HG02970 (cell line): Measurements from ENCODE around the gene SPSB2.
"Not testable (repeated sequence)": the region's sequence is repeated elsewhere in the genome, so short reads cannot be mapped to it uniquely, and the experiment has no call there.

Source experiments
- ATAC-seq: cut with Tn5 transposase; IDR thresholded peaks from one replicate; pipeline ENCODE4 v1.9.1; 2021; ENCODE audit warnings: mild to moderate bottlenecking, moderate library complexity, moderate number of reproducible peaks; ENCODE audit not compliant: unreplicated experiment, low FRiP score

The SPSB2 gene, protein sequence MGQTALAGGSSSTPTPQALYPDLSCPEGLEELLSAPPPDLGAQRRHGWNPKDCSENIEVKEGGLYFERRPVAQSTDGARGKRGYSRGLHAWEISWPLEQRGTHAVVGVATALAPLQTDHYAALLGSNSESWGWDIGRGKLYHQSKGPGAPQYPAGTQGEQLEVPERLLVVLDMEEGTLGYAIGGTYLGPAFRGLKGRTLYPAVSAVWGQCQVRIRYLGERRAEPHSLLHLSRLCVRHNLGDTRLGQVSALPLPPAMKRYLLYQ

DNA sequence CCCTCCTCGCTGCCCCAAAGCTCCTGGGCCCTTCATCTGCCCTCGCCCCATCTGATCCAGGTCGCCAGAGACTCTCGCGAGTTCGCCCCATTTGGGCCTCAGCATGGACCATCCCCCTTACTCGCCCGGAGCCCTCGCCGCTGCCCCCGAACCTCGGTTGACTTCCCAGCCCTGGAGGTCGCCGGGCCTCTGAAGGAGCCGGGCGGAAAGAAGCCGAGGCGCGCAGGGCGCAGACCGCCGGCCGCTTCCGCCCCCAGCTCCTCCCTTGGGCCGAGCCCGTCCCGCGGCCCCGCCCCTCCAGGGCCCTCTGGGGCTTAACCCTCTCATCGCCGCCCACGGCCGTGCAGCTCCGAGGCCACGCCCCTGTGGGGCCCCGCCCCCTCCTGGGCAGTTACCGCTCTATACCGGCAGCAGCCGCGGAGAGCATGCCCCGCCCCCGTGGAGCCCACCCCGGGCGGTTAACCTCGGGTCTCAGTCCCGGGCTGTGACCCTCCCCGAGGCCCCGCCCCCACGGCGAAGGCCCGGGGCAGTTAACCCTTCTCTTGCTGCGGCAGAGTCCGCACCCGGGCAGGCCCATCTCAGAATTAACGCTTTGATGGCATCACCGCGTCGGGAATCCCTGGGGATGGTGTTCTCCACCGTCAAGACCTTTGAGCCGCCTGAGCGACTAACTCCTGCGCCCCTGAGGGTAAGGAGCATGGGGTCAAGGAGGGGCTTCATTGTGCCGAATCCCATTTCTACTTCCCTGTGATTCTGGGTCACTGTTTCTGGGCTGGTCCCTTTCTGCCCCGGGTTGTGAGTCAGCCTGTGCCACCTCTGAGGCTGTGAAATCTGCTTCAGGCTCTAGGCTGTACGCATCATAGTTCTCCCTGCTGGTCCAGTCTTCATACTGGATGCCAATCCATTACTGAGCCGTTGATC, at the start of gene SPSB2:
TSS of gene SPSB2 (minus strand) at position 210 of the 921 bp plus-strand sequence. CDS start 402 bp downstream, outside the sequence.
- peak; percentile 65 for ATAC-seq

DNA sequence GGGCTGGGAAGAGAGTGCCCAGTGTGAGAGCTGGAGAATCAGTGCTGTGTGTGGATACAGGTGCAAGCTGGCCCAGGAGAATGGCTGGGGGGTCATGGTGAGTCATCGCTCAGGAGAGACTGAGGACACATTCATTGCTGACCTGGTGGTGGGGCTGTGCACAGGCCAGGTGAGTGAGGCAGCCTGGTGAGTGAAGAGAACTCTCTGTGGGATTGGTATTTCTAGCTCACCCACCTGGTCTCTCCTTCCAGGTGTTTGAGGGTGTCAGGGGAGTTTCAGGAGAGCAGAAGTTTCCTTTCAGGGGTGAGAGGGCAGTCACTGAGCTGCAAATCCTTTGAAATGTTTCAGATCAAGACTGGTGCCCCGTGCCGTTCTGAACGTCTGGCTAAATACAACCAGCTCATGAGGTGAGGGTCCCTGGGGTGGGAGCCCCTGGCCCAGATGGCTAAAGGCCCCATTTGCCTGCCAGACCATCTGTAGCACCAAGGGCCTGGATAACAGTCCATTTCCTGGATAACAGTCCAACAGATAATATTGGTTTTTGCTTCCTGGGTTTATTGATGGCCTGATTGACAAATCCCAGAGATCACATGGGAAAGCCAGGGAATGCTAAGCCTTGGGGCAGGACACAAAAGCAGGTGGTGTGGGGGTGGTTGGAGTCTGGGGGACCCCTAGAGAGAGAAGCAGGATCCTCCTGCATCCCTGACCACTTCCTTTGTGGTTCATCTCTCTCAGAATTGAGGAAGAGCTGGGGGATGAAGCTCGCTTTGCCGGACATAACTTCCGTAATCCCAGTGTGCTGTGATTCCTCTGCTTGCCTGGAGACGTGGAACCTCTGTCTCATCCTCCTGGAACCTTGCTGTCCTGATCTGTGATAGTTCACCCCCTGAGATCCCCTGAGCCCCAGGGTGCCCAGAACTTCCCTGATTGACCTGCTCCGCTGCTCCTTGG, 49.2 kb upstream of the SPSB2 start:
- no peak for ATAC-seq

DNA sequence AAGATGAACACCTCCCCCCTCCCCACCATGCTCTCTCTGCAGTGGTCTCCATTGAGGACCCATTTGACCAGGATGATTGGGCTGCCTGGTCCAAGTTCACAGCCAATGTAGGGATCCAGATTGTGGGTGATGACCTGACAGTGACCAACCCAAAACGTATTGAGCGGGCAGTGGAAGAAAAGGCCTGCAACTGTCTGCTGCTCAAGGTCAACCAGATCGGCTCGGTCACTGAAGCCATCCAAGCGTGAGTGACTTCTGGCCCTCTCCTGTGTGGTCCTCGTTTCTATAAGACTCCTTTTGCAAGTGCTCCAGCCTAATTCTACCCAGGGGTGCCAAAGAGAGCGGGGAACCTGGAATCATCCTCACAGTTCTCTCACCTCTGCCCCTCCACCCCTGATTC, 48.4 kb upstream of the SPSB2 start:
- ATAC-seq: no peak

DNA sequence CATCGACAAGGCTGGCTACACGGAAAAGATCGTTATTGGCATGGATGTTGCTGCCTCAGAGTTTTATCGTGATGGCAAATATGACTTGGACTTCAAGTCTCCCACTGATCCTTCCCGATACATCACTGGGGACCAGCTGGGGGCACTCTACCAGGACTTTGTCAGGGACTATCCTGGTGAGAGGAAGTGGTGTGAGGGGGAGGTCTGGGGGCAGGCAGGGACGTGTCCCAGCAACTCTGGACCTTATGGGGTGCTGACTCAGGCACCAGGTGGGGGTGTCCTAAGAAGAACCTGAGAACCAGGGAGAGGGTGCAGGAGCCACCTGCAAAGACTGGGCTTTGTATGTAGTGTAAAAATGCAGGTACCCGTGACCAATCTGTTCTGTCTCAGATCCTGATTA, 46.5 kb upstream of the SPSB2 start:
- no peak for ATAC-seq

DNA sequence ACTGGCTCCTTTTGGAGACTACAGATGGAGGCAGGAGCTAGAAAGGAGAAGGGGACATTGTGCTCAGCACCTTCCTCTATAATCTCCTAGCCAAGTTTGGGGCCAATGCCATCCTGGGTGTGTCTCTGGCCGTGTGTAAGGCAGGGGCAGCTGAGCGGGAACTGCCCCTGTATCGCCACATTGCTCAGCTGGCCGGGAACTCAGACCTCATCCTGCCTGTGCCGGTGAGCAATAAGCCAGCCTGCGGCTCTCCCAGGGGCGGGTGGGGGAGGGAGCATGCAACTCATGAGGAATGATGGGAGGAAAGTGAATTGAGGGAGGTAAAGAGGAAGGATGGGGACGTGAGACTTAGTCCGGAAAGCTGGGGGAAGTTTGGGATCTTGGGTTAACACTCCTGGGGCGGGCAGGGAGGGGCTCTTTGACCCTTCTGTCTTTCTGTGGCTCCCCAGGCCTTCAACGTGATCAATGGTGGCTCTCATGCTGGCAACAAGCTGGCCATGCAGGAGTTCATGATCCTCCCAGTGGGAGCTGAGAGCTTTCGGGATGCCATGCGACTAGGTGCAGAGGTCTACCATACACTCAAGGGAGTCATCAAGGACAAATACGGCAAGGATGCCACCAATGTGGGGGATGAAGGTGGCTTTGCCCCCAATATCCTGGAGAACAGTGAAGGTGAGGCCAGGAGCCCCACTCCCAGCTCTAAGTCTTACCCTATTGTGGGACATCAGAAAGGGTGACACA, 44.6 kb upstream of the SPSB2 start:
- ATAC-seq: no peak

DNA sequence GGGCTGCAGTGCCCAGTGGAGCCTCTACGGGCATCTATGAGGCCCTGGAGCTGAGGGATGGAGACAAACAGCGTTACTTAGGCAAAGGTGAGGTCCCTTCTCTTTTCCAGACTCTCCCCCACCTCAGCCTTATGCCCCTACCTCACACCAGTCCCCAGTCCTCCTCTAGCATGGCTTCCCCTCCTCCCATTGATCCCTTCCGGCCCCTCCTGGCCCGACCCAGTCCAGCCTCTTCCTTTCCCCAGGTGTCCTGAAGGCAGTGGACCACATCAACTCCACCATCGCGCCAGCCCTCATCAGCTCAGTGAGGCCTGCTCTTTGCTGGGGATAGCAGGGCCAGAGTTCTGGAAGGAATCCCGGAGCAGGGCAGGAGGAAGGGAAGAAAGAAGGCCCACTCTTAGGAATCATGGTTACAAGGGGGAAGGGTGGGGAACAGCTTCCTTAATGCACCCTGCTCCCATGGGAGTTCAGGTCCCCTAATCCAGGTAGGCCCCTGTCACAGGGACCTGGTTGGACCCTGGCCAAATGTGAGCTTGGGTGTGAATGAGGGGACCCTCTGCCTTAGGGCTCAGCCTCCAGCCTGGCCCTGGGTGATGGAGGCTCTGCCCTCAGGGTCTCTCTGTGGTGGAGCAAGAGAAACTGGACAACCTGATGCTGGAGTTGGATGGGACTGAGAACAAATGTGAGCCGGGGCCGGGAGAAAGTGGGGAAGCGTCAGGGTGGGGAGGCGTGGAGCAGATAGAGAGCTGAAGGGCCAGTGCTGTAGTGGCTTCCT, 43.5 kb upstream of the SPSB2 start:
- ATAC-seq: no peak

DNA sequence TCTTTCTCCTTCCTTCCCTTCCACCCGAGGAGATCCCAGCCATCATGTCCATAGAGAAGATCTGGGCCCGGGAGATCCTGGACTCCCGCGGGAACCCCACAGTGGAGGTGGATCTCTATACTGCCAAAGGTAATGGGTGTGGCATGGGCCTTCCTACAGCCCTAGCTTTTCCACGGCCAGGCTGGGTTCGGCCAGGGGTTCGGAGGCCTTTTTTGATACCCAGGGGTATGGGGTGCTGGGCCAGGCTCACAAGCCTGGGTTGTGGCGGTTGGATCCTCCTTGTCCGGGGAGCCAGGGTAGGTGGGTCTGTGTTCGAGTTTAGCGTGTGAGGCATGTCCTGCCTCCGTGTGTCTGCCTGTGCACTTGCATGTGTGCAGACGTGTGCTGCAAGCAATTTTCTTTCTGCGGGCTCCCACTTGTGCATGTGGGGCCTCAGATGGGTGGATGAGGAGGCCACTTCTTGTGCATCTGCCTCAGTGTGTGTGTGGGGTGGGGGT, 42.7 kb upstream of the SPSB2 start:
- ATAC-seq: no peak

DNA sequence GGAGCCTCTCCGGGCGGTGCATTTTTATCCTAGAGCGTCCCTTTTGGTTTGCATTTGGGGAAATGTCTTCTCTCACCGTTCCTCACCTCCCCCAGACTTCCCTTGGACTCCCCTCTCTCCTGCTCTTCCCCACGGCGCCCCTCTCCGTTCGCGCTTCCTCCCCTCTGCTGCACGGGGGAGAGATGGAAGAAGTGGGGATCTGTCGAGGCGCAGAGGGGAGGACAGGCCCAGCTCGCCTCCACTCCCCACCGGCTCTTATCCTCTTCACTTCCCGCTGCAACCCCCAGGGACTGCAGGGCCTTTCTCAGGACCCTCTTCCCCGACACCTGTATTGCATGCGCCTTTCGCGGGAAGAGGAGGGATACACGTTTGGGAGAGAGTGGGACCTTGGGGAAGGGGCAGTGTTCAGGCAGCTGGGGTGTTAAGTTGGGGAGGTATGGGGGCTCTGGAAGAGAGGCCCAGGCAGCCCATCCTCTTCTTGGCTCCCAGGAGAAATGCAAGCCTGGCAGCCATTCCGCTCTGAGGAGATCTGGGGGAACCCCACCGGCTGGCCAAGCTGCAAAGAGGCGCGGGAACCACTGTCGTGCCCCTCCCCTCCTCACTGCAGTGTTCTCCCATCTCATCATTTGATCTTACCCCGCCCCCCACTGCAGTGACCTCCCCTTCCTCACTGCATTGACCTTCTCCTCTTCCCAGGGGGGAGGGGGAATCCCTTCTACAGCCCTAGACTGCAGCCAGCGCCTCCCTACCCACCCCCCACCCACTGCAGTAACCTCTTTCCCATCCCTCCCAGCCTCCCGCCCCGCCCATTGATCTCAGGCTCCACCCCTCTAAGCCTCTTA, 42.1 kb upstream of the SPSB2 start:
- ATAC-seq: no peak

DNA sequence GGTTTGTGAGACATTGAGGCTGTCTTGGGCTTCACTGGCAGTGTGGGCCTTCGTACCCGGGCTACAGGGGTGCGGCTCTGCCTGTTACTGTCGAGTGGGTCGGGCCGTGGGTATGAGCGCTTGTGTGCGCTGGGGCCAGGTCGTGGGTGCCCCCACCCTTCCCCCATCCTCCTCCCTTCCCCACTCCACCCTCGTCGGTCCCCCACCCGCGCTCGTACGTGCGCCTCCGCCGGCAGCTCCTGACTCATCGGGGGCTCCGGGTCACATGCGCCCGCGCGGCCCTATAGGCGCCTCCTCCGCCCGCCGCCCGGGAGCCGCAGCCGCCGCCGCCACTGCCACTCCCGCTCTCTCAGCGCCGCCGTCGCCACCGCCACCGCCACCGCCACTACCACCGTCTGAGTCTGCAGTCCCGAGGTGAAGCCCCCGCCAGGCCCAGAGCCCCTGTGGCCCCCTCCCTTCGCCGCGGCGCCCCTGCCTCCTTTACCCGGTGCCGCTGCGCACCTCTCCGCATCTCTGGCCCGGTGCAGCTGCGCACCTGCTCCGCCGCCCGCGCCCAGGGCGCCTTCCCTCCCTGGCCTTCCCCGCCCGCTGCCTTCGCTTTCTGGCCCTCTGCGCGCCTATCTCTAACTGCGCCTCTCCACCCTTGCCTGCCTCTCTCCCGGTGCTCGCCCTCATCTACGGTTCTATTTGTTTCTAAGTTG, 41.3 kb upstream of the SPSB2 start, which contains the start of gene ENO2:
TSS of gene ENO2 (plus strand) at position 335 of the 701 bp plus-strand sequence. CDS start 1,253 bp downstream, outside the sequence.
- no peak for ATAC-seq

DNA sequence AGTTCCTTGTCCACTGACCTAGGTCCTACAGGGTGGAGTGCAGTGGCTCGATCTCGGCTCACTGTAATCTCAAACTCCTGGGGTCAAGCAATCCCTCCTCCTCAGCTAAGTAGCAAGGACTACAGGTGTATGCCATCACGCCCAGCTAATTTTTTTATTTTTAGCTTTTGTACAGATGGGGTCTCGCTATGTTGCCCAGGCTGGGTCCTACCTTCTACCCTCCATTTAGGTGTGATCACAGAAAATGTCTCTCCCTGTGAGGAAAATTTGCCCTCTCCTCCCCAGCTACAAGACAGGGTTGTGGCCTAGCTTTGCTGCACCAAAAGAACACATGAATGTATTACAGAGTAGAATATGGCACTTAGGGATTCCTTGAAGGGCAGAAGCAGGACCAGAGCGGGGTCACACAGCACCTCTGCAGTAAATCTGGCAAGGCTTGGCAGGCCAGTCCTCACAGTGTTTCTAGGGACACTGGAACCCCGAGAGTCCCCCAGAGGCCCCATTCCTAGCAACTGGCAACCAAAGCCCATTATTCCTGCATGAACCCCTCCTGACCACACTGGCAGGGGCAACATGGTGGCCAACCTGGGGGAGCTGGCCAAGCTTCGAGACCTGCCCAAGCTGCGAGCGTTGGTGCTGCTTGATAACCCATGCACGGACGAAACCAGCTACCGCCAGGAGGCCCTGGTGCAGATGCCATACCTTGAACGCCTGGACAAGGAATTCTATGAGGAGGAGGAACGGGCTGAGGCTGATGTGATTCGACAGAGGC, 39.2 kb upstream of the SPSB2 start:
- ATAC-seq: no peak

DNA sequence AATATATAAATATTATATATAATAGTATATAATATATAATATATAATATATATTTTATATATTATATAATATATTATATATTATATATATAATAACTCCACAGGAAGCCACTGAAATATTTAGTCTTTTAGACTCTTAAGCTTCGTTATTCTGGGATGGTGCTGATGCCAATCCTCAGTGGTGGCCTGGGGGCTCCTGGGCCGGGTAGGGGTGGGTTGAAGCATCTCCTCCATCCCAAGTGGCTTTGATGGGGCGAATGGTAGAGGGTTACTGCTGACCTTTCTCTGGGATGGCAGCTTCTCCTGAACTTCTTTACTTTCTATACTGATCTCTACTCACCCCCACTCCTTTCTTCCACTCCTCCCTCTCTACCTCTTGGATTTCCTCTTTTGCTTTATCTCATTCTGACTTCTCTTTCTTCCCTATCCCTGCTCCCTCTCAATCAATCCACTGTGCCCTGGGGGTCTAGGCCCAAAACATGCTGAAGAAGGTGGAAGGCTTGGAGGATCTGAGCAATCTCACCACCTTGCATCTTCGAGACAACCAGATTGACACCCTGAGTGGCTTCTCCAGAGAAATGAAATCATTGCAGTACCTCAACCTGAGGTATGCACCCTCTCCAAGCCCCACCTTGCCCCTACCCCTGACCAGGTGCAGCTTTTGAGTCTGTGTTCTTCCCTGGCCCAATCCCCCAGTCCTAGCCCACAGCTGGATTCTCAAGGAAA, 36.5 kb upstream of the SPSB2 start:
- ATAC-seq: no peak

DNA sequence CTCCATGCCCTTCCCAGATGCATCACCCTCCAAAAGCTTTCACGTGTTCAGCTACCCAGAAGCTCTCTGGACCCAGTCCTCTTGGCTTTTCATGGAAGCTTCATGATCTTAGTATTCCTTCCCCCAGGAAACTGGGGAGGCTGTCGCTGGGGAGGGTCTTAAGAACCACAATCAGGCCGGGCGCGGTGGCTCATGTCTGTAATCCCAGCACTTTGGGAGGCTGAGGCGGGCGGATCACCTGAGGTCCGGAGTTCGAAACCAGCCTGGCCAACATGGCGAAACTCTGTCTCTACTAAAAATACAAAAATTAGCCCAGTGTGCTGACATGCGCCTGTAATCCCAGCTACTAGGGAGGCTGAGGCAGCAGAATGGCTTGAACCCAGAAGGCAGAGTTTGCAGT, 35.0 kb upstream of the SPSB2 start:
- ATAC-seq: not testable (repeated sequence)

DNA sequence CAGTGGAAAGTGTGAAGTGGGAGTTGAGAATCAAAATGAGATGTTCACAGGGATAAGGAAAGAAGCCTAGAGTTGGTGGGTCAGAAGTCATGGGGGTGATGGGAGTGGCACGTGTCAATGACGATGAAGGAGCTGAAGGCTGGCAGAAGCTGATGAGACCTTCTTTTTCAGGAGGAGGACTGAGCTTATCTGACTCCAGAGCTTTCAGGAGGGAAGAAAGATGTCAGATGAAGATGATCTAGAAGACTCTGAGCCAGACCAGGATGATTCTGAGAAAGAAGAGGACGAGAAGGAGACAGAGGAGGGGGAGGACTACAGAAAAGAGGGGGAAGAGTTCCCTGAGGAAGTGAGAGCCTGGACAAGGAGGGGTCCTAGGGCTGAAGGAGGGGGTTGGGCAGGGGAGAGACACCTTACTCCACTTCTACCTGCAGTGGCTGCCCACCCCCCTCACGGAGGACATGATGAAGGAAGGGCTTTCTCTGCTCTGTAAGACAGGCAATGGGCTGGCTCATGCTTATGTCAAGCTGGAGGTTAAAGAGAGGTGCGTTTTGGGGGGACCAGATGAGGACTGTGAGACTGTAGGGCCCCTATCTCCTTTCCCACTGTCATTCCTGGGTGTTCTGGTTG, 32.4 kb upstream of the SPSB2 start:
- no peak for ATAC-seq

DNA sequence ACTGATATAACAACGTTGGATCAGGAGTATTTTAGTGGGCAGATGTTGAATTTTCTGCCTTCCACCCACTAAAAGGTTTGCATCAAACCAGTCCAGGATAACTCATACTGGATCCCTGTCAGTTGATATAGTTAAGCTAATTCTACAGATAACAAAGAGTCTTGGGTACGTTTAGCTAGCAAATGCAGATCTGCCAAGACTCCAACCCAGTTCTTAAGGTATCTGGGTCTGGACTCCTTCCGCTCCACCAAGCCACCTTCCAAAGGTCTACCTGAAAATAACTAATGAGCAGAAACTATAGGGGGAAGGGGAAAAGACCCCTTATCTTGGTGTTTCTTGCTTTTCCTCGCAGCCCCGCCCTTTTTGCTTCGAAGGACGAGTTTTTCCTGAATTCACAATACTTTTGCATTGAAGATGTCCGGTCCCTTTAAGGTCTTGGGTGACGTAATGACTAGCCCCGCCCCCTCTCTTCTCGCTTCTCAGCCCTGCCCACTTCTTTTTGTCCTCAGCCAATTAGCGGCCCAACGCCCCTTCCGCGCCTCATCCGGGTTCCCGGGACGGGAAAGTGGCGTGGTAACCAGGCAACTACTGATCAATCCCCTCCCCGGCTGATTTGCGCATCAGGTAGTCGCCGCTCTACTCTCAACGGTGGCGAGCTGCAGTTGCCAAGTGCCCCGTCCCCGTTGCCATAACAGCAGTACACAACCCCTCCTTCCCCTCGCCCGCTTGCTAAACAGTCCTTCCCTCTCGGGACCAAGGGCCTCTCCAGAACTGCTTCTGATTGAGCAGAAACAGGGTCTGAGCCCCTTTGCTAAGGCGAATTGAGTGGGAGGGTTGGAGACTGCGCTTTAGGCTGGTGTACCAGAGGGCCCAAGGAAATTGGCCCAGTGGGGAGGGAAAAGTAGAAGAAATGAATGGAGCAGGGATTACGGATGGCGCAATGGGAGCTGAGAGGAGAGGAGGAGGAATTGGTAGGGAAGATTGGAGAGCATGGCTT, 31.5 kb upstream of the SPSB2 start, which contains the start of gene LRRC23:
TSS of gene LRRC23 (plus strand) at position 543 of the 997 bp plus-strand sequence. CDS start 812 bp downstream, outside the sequence.
- ATAC-seq: peak; percentile 93
